Activated naive CD4-positive, alpha-beta T cell treated with Interleukin-2 at 50 U/mL for 16 hours (primary cell): Measurements from ENCODE around the gene TBX4.

Experiments used
- DNase-seq: peaks from one replicate; pipeline ENCODE4 v3.0.0-alpha.2; 2020

TBX4 gene

GRCh38 chr17:61452301-61453290, at the start of gene TBX4:
TSS of gene TBX4 (plus strand) at chr17:61452422. CDS start at chr17:61456491, 4,069 bp downstream.
- no peak for DNase-seq

GRCh38 chr17:61402978-61403800, 49.0 kb upstream of the TBX4 start:
- DNase-seq = no peak

- DNase-seq = no peak
These were observed 48.2 kb upstream of the TBX4 start for GRCh38 chr17:61403801-61404662.

- no peak for DNase-seq
These were observed 47.6 kb upstream of the TBX4 start for GRCh38 chr17:61404663-61404912.

GRCh38 chr17:61404913-61405685, 47.1 kb upstream of the TBX4 start:
- no peak for DNase-seq

- no peak for DNase-seq
These were observed 46.3 kb upstream of the TBX4 start for GRCh38 chr17:61405686-61406536.

GRCh38 chr17:61406537-61406845, 45.7 kb upstream of the TBX4 start:
- DNase-seq = no peak

GRCh38 chr17:61406971-61407911, 45.0 kb upstream of the TBX4 start:
- DNase-seq = no peak

DNA sequence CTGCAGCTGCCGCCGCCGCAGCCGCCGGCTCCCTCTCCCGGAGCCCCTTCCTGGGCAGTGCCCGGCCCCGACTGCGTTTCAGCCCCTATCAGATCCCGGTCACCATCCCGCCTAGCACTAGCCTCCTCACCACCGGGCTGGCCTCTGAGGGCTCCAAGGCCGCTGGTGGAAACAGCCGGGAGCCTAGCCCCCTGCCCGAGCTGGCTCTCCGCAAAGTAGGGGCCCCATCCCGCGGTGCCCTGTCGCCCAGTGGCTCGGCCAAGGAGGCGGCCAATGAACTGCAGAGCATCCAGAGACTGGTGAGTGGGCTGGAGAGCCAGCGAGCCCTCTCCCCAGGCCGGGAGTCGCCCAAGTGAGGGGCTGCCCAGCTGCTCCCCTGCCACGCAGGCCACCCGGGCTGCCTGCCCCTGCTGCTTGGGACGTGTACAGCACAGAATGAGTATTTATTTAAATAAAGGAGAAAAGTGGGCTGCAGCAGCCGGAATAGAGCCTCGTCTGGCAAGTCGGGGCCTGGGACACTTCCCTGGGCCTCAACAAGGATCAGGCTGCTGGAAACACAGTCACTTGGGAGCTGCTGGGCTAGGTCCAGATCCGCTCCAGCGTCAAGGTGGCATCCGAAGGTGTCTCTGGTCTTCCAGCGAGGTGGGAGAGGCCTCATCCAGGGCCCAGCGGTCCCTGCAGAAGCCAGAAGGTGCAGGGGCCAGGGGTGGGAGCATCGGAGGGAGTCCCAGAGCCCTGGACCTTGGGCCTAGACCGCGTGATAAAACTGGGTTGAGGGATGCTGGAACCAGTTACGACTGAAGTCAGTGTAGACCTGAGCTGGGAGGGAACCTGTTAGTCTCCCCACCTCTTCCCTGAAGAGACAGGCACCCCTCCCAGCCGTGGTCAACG, 43.8 kb upstream of the TBX4 start:
- DNase-seq = no peak

DNA sequence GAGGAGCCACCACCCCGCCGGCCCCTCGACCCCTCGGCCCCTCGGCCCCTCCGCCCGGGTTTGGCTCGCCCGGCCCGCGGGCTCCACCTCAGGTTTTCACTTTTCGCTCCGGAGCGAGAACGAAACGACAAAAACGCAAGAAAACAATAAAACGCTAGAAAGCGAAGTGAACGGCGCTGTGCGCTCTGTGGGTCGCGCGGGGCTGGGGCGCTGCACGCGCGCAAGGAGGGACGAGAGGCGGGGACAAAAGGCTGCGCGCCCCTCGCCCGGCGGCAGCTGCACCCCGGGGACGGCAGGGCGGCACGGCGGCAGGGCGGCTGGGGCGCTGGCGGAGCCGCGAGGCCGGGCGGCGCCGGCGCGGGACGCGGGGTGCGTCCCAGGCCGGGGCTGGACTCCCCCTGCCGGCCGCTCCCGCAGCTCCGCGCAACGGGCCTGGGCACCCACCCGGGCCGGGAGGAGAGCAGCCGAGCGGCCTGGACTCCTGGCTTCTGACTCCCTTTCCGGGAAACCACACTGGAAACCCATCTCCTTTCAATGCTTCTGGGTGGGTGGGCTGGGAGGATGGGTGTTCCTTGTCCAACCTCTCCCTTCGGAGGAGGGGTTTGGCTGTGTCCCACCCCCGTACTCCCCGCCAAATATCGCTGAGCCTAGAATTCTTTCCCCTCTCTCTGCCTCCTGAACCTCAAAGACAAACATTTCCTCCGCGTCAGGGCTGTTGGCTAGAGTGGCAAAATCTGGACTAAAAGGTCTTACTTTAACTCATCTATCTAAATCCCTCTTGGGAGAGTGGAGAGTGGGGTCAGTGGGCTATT, 42.7 kb upstream of the TBX4 start:
- peak; percentile 38 for DNase-seq

GRCh38 chr17:61410141-61411010, 41.8 kb upstream of the TBX4 start:
- peak; percentile 77 for DNase-seq

- no peak for DNase-seq
These were observed 41.3 kb upstream of the TBX4 start for GRCh38 chr17:61411011-61411260.

- DNase-seq = peak; percentile 39
These were observed 40.7 kb upstream of the TBX4 start for GRCh38 chr17:61411261-61412142.

GRCh38 chr17:61412143-61412859, 39.9 kb upstream of the TBX4 start:
- DNase-seq = peak; percentile 82

GRCh38 chr17:61412860-61413660, 39.2 kb upstream of the TBX4 start:
- DNase-seq = no peak
